ENCODE results near the gene GARNL3. TPM values are rescaled to one million over a fixed set of nuclear protein-coding genes. Genes with fewer than 3 reads are reported as not detected.

The GARNL3 gene
- total RNA-seq, 1 experiment from 2014 or later: 2.8 TPM

DNA sequence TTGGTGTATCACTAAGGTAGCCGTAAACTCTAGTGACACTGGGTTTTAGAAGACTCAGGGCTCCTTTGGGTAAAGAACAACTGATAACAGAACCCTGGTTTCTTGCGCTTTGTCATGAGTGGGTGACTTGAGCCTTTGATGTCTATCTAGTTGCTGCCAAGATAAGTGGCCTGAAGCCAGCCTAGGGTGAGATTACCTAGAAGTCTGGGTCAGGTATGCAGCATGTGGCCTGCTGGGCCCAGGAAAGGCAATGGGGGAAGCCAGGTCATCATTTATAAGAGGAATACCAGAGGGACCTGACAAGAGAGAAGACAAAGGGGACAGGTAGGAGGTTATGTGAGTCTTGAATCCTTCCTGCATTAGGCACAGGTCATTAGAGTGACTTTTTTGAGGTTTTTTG, 23.2 kb upstream of the GARNL3 start:
- no peak for DNase-seq
- TF ChIP-seq, protein P1, sequence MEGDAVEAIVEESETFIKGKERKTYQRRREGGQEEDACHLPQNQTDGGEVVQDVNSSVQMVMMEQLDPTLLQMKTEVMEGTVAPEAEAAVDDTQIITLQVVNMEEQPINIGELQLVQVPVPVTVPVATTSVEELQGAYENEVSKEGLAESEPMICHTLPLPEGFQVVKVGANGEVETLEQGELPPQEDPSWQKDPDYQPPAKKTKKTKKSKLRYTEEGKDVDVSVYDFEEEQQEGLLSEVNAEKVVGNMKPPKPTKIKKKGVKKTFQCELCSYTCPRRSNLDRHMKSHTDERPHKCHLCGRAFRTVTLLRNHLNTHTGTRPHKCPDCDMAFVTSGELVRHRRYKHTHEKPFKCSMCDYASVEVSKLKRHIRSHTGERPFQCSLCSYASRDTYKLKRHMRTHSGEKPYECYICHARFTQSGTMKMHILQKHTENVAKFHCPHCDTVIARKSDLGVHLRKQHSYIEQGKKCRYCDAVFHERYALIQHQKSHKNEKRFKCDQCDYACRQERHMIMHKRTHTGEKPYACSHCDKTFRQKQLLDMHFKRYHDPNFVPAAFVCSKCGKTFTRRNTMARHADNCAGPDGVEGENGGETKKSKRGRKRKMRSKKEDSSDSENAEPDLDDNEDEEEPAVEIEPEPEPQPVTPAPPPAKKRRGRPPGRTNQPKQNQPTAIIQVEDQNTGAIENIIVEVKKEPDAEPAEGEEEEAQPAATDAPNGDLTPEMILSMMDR (IDR thresholded peaks at IDR 0.05; ENCODE audit: unreplicated experiment): no peak
- CTCF ChIA-PET: no interaction called here
- no TSS peak for BruUV-seq (replicated peaks)
- Mint-ChIP-seq H3K27me3 (ENCODE audit: unreplicated experiment) (no peaks in the 10 kb centered on the region), H3K4me3 (ENCODE audit: low read depth, unreplicated experiment) (no peak overlapping the region), H3K27ac (ENCODE audit: unreplicated experiment) (no peak overlapping the region), H3K9me3 (ENCODE audit: low read depth, unreplicated experiment) (no peaks in the 10 kb centered on the region), H3K4me1 (ENCODE audit: low read depth, unreplicated experiment) (peaks cover 7% of the 10 kb centered on the region), H3K36me3 (ENCODE audit: insufficient read depth, unreplicated experiment) (peaks cover 9% of the 10 kb centered on the region)
- intact Hi-C loops (cut with micrococcal nuclease; ENCODE audit: unreplicated experiment): no loop called here

DNA sequence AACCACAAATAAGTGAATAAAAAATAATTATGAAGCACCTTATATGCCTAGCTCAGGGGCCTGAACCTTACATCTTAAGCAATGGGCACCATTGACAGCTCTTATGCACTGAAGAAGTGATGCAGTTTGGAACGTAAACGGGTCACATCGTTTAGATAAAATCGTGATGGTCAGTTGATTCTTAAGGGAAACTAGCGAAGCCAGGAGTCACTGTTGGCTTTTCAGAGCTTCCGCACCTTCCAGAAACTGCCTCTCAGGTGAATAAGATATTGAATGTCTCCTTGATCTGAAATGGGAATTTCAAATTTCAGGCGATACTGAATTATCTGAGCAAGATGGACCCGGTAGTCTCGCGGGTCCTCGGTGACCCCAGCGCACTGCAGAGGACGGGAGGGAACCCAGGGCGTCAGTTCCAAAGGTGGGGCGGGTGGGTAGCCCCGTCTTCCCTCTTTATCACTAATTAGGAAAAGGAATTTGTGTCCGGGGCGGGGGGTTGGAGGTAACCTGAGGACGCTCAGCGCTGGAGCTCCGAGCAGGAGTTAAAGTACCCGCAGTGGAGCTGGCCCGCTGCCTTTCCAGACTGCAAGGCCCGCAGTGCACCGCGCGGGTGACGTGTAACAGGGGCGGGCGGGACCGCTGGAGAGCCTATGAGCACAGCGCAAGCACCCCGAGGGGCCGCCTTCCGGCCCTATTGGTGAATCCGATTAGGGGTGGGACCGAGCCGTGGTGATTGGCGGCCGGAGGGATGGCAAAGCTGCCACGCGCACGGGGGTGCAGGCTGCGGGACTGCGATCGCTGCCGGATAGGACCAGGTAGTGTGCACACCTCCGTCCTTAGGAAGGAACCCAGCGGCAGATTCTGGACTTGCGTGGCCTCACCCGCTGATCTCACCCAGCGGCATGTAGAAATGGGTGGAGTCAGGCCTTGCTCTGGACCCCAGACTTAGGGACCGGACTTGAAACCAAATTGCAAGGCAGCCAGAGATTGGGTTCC, 19.7 kb upstream of the GARNL3 start:
- Mint-ChIP-seq H3K27ac (ENCODE audit: unreplicated experiment) (peak overlapping the region; percentile 88), H3K4me1 (ENCODE audit: low read depth, unreplicated experiment) (peaks cover 7% of the 10 kb centered on the region), H3K27me3 (ENCODE audit: unreplicated experiment) (no peaks in the 10 kb centered on the region), H3K4me3 (ENCODE audit: low read depth, unreplicated experiment) (peak overlapping the region; percentile 87), H3K36me3 (ENCODE audit: insufficient read depth, unreplicated experiment) (peaks cover 9% of the 10 kb centered on the region), H3K9me3 (ENCODE audit: low read depth, unreplicated experiment) (no peaks in the 10 kb centered on the region)
- peak; percentile 93 for DNase-seq
- no TSS peak for BruUV-seq (replicated peaks)
- TF ChIP-seq, protein P1 (IDR thresholded peaks at IDR 0.05; ENCODE audit: unreplicated experiment): no peak
- CTCF ChIA-PET: interaction anchor here (0.6 kb wide), 1 partner anchor 319 kb away, joined by 3 read pairs; no protein-coding TSS in a partner anchor
- intact Hi-C loops (cut with micrococcal nuclease; ENCODE audit: unreplicated experiment): no loop called here

DNA sequence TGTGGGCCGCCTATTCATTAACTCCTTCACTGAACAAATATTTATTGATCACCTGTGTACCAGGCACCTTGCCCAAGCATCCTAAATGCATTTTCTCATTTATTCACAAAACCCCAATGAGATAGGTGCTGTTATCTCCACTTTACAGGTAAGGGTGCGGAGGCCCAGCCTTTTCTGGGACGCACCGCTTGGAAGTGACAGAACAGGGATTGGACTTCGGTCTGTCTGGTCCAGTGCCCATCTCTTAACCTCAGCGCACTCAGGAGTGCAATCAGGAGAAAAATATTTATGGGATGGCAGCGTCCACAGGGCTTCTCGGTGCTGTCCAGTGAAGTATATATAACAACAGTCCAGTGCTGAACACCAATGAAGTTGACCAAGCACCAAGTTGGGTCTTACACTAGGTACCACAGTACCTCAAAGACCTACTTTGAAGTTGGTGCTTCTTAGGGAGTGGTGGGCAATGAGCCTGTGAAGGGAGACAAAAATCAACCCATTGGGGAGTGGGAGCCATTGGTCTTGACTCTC, 18.9 kb upstream of the GARNL3 start:
- intact Hi-C loops (cut with micrococcal nuclease; ENCODE audit: unreplicated experiment): no loop called here
- no TSS peak for BruUV-seq (replicated peaks)
- DNase-seq: no peak
- CTCF ChIA-PET: no interaction called here
- peaks cover 7% of the 10 kb centered on the region for H3K4me1 Mint-ChIP-seq (ENCODE audit: low read depth, unreplicated experiment)
- no peak overlapping the region for H3K27ac Mint-ChIP-seq (ENCODE audit: unreplicated experiment)
- H3K4me3 Mint-ChIP-seq (ENCODE audit: low read depth, unreplicated experiment): peak overlapping the region; percentile 87
- H3K9me3 Mint-ChIP-seq (ENCODE audit: low read depth, unreplicated experiment): no peaks in the 10 kb centered on the region
- peaks cover 9% of the 10 kb centered on the region for H3K36me3 Mint-ChIP-seq (ENCODE audit: insufficient read depth, unreplicated experiment)
- TF ChIP-seq, protein P1 (IDR thresholded peaks at IDR 0.05; ENCODE audit: unreplicated experiment): no peak
- no peaks in the 10 kb centered on the region for H3K27me3 Mint-ChIP-seq (ENCODE audit: unreplicated experiment)

DNA sequence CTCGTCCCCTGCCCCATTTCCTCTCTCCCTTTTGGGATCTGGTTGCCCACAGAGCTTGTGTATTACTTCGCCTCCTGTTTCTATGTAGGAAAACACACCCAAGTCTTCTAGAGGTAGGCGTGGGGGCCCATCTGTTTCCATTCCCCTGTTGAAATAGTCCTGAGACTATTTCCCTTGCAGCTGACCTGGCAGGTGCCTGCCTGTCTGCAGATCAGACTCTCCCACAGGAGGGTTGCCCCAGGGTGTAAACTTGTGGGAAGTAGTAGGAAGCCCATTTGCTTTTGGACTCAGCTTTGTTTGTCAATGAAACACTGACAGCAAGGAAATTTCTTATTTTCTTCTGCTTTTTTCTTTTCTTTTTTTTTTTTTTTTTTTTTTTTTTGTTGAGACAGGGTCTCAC, 16.3 kb upstream of the GARNL3 start:
- Mint-ChIP-seq H3K4me3 (ENCODE audit: low read depth, unreplicated experiment) (no peak overlapping the region), H3K36me3 (ENCODE audit: insufficient read depth, unreplicated experiment) (peaks cover 9% of the 10 kb centered on the region), H3K9me3 (ENCODE audit: low read depth, unreplicated experiment) (no peaks in the 10 kb centered on the region), H3K27ac (ENCODE audit: unreplicated experiment) (no peak overlapping the region), H3K4me1 (ENCODE audit: low read depth, unreplicated experiment) (peaks cover 7% of the 10 kb centered on the region), H3K27me3 (ENCODE audit: unreplicated experiment) (no peaks in the 10 kb centered on the region)
- TF ChIP-seq, protein P1 (IDR thresholded peaks at IDR 0.05; ENCODE audit: unreplicated experiment): no peak
- BruUV-seq (replicated peaks): no TSS peak
- DNase-seq: no peak
- CTCF ChIA-PET: no interaction called here
- intact Hi-C loops (cut with micrococcal nuclease; ENCODE audit: unreplicated experiment): no loop called here
